Measurements from ENCODE around the gene OR6X1. TPM values are rescaled to one million over a fixed set of nuclear protein-coding genes. Genes with fewer than 3 reads are reported as not detected.
"Not testable (repeated sequence)": the region's sequence is repeated elsewhere in the genome, so short reads cannot be mapped to it uniquely, and the experiment has no call there.

OR6X1 gene
- total and polyA plus RNA-seq, 7 experiments from 2014 or later = not detected

DNA sequence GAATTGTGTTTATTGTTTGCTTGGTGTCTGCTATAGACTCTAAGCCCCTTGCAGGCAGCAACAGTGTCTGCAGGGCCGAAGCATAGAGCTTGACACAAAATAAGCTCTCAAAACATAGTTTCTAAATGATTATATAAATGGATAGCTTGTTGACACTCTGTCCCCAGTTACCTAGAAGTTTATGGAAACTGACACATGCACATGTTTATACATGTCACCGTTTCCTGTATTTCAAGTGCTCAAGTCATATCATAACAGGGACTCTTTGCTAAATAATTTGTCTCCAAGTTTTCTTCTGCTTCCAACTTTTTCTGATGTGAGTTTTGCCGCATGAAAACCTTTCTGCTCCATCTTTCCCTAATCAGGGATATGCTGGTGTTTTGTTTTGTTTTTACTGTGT lies 3.7 kb upstream of the OR6X1 start:
- ChIA-PET CTCF (no interaction called here), POLR2A (no interaction called here)
- H3K4me3 ChIP-seq (ENCODE audit: low read length) = no peak overlapping the region
- no peaks in the 10 kb centered on the region for H3K4me1 ChIP-seq (ENCODE audit: control insufficient read depth in 2 of 2, insufficient read depth in 2 of 2, low read length in 2 of 2)
- no peak overlapping the region for H3K27ac ChIP-seq (ENCODE audit: low read depth, low read length)
- intact Hi-C loops (cut with micrococcal nuclease) = no loop called here
- Mint-ChIP-seq H3K36me3 (peaks cover 0 to 25% (median 8%) of the 10 kb centered on the region in 5 donors), H3K27ac (no peak overlapping the region), H3K9me3 (peaks cover 7 to 21% (median 12%) of the 10 kb centered on the region in 11 donors), H3K4me3 (no peak overlapping the region), H3K4me1 (peaks cover 0 to 59% (median 0%) of the 10 kb centered on the region in 7 donors), H3K27me3 (peaks cover 1 to 28% (median 18%) of the 10 kb centered on the region in 5 donors)
- H3K36me3 ChIP-seq (ENCODE audit: control insufficient read depth in 2 of 3, insufficient read depth in 3 of 3, low read length in 3 of 3) = no peaks in the 10 kb centered on the region
- no peak for ATAC-seq
- no peak for DNase-seq
- peaks cover 0 to 12% (median 0%) of the 10 kb centered on the region in 3 experiments for H3K9me3 ChIP-seq (ENCODE audit: control insufficient read depth in 2 of 3, low read length in 3 of 3)
- no peaks in the 10 kb centered on the region for H3K27me3 ChIP-seq (ENCODE audit: control insufficient read depth in 2 of 2, insufficient read depth in 2 of 2, low read length in 2 of 2)

DNA sequence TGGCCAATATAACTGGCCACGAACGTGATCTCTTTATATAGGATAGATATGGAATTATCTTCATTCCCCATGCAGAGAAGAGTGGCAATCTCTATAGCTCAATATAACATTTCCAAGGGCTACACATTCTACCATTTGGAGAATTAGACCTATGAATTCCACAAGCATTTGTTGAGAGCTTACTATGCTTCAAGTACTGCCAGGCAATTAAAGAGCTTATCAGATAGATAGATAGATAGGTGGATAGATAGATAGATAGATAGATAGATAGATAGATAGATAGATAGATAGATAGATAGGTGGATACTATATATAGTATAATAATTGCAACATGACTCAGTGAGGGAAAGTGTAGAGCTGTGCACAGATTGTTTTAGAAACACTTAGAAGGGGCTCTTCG lies 1.5 kb upstream of the OR6X1 start:
- intact Hi-C loops (cut with micrococcal nuclease) = loop anchor here in 1 of 2 donors (1.0 kb wide), 1 partner anchor 15 kb away; the partner anchor contains the start of gene ZNF202
- Histone ChIP-seq H3K4me1 (ENCODE audit: control insufficient read depth in 2 of 2, insufficient read depth in 2 of 2, low read length in 2 of 2) (no peaks in the 10 kb centered on the region), H3K27ac (ENCODE audit: low read depth, low read length) (no peak overlapping the region), H3K9me3 (ENCODE audit: control insufficient read depth in 2 of 3, low read length in 3 of 3) (no peaks in the 10 kb centered on the region), H3K4me3 (ENCODE audit: low read length) (no peak overlapping the region), H3K36me3 (ENCODE audit: control insufficient read depth in 2 of 3, insufficient read depth in 3 of 3, low read length in 3 of 3) (no peaks in the 10 kb centered on the region), H3K27me3 (ENCODE audit: control insufficient read depth in 2 of 2, insufficient read depth in 2 of 2, low read length in 2 of 2) (no peaks in the 10 kb centered on the region)
- peak overlapping the region in 1 of 9 donors; percentile 74 for H3K27ac Mint-ChIP-seq
- H3K9me3 Mint-ChIP-seq = peaks cover 0 to 5% (median 0%) of the 10 kb centered on the region in 11 donors
- ATAC-seq = no peak
- H3K4me3 Mint-ChIP-seq = peak overlapping the region in 1 of 10 donors; percentile 49
- no peak for DNase-seq
- H3K27me3 Mint-ChIP-seq = peaks cover 1 to 42% (median 38%) of the 10 kb centered on the region in 5 donors
- ChIA-PET CTCF (no interaction called here), POLR2A (no interaction called here)
- peaks cover 0 to 67% (median 0%) of the 10 kb centered on the region in 7 donors for H3K4me1 Mint-ChIP-seq
- peaks cover 0 to 13% (median 0%) of the 10 kb centered on the region in 5 donors for H3K36me3 Mint-ChIP-seq

DNA sequence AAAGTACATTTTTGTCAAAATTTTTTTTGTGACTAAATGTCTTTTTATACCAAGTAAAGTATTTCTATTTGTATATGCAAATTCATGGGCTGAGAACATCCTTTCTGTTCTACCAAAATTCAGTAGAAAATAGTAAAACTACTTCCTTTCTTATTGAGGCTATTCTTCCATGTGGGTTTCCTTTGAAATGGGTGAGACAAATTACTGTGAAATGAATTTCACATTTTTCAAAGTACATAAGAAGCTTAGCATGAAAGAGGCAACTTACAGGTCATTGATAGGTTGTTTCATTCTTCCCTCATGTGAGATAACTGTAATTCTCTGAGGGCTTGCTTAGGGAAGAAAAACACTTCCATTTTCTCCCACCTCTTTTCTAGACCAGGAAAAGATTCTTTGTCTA lies 1.0 kb upstream of the OR6X1 start:
- DNase-seq = no peak
- Histone ChIP-seq H3K27me3 (ENCODE audit: control insufficient read depth in 2 of 2, insufficient read depth in 2 of 2, low read length in 2 of 2) (no peaks in the 10 kb centered on the region), H3K9me3 (ENCODE audit: control insufficient read depth in 2 of 3, low read length in 3 of 3) (no peaks in the 10 kb centered on the region), H3K36me3 (ENCODE audit: control insufficient read depth in 2 of 3, insufficient read depth in 3 of 3, low read length in 3 of 3) (no peaks in the 10 kb centered on the region), H3K4me1 (ENCODE audit: control insufficient read depth in 2 of 2, insufficient read depth in 2 of 2, low read length in 2 of 2) (no peaks in the 10 kb centered on the region), H3K27ac (ENCODE audit: low read depth, low read length) (no peak overlapping the region), H3K4me3 (ENCODE audit: low read length) (no peak overlapping the region)
- ChIA-PET POLR2A (no interaction called here), CTCF (no interaction called here)
- peak overlapping the region in 1 of 9 donors; percentile 74 for H3K27ac Mint-ChIP-seq
- H3K4me3 Mint-ChIP-seq = peak overlapping the region in 1 of 10 donors; percentile 49
- peaks cover 3 to 44% (median 42%) of the 10 kb centered on the region in 5 donors for H3K27me3 Mint-ChIP-seq
- intact Hi-C loops (cut with micrococcal nuclease) = loop anchor here in 1 of 2 donors (1.0 kb wide), 1 partner anchor 14 kb away; the partner anchor contains the start of gene ZNF202
- H3K4me1 Mint-ChIP-seq = peaks cover 0 to 67% (median 0%) of the 10 kb centered on the region in 7 donors
- no peak for ATAC-seq
- peaks cover 0 to 5% (median 0%) of the 10 kb centered on the region in 11 donors for H3K9me3 Mint-ChIP-seq
- peaks cover 0 to 16% (median 0%) of the 10 kb centered on the region in 5 donors for H3K36me3 Mint-ChIP-seq

DNA sequence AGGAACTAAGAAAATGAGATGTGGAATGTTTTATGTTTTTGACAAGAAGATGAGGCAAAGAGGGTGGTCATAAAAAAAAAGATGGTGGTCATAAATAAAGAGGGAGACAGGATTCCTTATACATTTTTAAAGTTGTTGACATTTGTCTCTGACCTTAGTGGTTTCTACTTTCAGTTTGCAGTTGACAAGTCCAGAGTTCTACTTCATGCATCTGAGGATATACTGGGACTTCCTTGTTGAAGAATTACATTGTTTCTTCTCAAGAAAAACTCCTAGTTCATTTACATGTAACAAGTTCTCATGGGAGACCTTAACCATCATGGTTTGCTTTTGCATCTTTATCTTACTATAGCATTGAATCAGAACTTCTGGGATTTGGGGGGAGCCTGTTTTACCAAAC lies 1.2 kb downstream of the OR6X1 start:
- Mint-ChIP-seq H3K27ac (peak overlapping the region in 1 of 9 donors; percentile 2), H3K4me3 (peak overlapping the region in 1 of 10 donors; percentile 19), H3K4me1 (peaks cover 0 to 59% (median 0%) of the 10 kb centered on the region in 7 donors), H3K36me3 (peaks cover 0 to 15% (median 0%) of the 10 kb centered on the region in 5 donors), H3K9me3 (peaks cover 0 to 12% (median 5%) of the 10 kb centered on the region in 11 donors), H3K27me3 (peaks cover 17 to 56% (median 48%) of the 10 kb centered on the region in 5 donors)
- ChIA-PET CTCF (interaction anchor here (0.6 kb wide), 1 partner anchor 1057 kb away, joined by 3 read pairs; no protein-coding TSS in a partner anchor), POLR2A (no interaction called here)
- Histone ChIP-seq H3K36me3 (ENCODE audit: control insufficient read depth in 2 of 3, insufficient read depth in 3 of 3, low read length in 3 of 3) (no peaks in the 10 kb centered on the region), H3K27me3 (ENCODE audit: control insufficient read depth in 2 of 2, insufficient read depth in 2 of 2, low read length in 2 of 2) (no peaks in the 10 kb centered on the region), H3K9me3 (ENCODE audit: control insufficient read depth in 2 of 3, low read length in 3 of 3) (no peaks in the 10 kb centered on the region), H3K4me3 (ENCODE audit: low read length) (no peak overlapping the region), H3K27ac (ENCODE audit: low read depth, low read length) (no peak overlapping the region), H3K4me1 (ENCODE audit: control insufficient read depth in 2 of 2, insufficient read depth in 2 of 2, low read length in 2 of 2) (no peaks in the 10 kb centered on the region)
- intact Hi-C loops (cut with micrococcal nuclease) = no loop called here
- no peak for ATAC-seq
- no peak for DNase-seq

DNA sequence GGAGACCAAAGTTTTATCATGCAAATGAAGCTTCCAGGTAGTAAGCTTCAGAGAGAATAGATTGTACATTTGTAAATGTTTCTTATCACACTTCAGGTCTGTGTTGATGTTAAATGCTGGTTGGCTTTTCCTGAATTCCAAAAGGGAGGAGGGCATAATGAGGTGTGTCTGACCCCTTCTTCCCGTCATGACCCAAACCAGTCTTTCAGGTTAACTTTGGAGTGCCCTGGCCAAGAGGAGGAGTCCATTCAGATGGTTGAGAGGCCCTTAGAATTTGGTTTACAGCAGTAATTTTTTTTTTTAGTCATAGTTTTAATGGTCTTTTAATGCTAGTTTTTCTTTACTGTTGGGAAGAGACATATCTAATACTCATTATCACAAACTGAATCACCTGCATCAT lies 2.5 kb downstream of the OR6X1 start:
- no peaks in the 10 kb centered on the region for H3K27me3 ChIP-seq (ENCODE audit: control insufficient read depth in 2 of 2, insufficient read depth in 2 of 2, low read length in 2 of 2)
- Mint-ChIP-seq H3K27me3 (peaks cover 22 to 61% (median 52%) of the 10 kb centered on the region in 5 donors), H3K4me3 (no peak overlapping the region), H3K27ac (no peak overlapping the region), H3K36me3 (peaks cover 0 to 14% (median 3%) of the 10 kb centered on the region in 5 donors), H3K4me1 (peaks cover 0 to 48% (median 0%) of the 10 kb centered on the region in 7 donors), H3K9me3 (peaks cover 0 to 17% (median 5%) of the 10 kb centered on the region in 11 donors)
- DNase-seq = no peak
- H3K36me3 ChIP-seq (ENCODE audit: control insufficient read depth in 2 of 3, insufficient read depth in 3 of 3, low read length in 3 of 3) = no peaks in the 10 kb centered on the region
- ChIA-PET POLR2A (no interaction called here), CTCF (interaction anchor here (0.6 kb wide), 1 partner anchor 1107 kb away, joined by 3 read pairs; no protein-coding TSS in a partner anchor)
- intact Hi-C loops (cut with micrococcal nuclease) = no loop called here
- no peak overlapping the region for H3K4me3 ChIP-seq (ENCODE audit: low read length)
- ATAC-seq = no peak
- H3K27ac ChIP-seq (ENCODE audit: low read depth, low read length) = no peak overlapping the region
- no peaks in the 10 kb centered on the region for H3K9me3 ChIP-seq (ENCODE audit: control insufficient read depth in 2 of 3, low read length in 3 of 3)
- H3K4me1 ChIP-seq (ENCODE audit: control insufficient read depth in 2 of 2, insufficient read depth in 2 of 2, low read length in 2 of 2) = no peaks in the 10 kb centered on the region

DNA sequence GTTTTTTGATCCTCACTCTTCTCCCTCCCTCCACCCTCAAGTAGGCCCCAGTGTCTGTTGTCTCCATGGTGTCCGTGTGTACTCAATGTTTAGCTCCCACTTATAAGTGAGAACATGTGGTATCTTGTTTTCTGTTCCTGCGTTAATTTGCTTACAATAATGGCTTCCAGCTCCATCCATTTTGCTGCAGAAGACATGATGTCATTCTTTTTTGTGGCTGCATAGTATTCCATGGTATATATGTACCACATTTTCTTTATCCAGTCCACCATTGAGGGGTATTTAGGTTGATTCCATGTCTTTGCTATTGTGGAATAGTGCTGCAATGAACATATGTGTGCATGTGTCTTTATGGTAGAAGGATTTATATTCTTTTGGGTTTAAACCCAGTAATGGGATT lies 6.0 kb downstream of the OR6X1 start:
- CTCF ChIA-PET; ATAC-seq; H3K27ac Mint-ChIP-seq; H3K36me3 ChIP-seq (ENCODE audit: control insufficient read depth in 2 of 3, insufficient read depth in 3 of 3, low read length in 3 of 3); H3K27ac ChIP-seq (ENCODE audit: low read depth, low read length); H3K36me3 Mint-ChIP-seq; H3K4me3 Mint-ChIP-seq; H3K27me3 ChIP-seq (ENCODE audit: control insufficient read depth in 2 of 2, insufficient read depth in 2 of 2, low read length in 2 of 2); H3K4me1 ChIP-seq (ENCODE audit: control insufficient read depth in 2 of 2, insufficient read depth in 2 of 2, low read length in 2 of 2); H3K9me3 ChIP-seq (ENCODE audit: control insufficient read depth in 2 of 3, low read length in 3 of 3); H3K4me3 ChIP-seq (ENCODE audit: low read length); intact Hi-C loops (cut with micrococcal nuclease); DNase-seq: not testable (repeated sequence)
- peaks cover 16 to 58% (median 46%) of the 10 kb centered on the region in 5 donors for H3K27me3 Mint-ChIP-seq
- POLR2A ChIA-PET = interaction anchor here (1.3 kb wide), 1 partner anchor 10 kb away, joined by 4 read pairs; no protein-coding TSS in a partner anchor
- peaks cover 0 to 14% (median 0%) of the 10 kb centered on the region in 7 donors for H3K4me1 Mint-ChIP-seq
- peaks cover 0 to 17% (median 5%) of the 10 kb centered on the region in 11 donors for H3K9me3 Mint-ChIP-seq

Data from naive thymus-derived CD4-positive, alpha-beta T cell (primary cell).